K562 (cell line): Measurements from ENCODE around the gene ZNF23. TPM values are rescaled to one million over a fixed set of nuclear protein-coding genes. Genes with fewer than 3 reads are reported as not detected.

ENCODE experiments used
- CREB5 ChIP-seq: fragments of 250-450 bp; sonication (Bioruptor Pico); IDR thresholded peaks from 2 replicates; pipeline ENCODE4 v1.5.0; 2020; ENCODE audit warnings: mild to moderate bottlenecking
- DPF2 ChIP-seq: fragments of 450-650 bp; IDR thresholded peaks from 2 replicates; pipeline ENCODE4 v1.6.1; 2016
- EP300 ChIP-seq: IDR thresholded peaks from 2 replicates; pipeline ENCODE4 v1.6.1; 2012; ENCODE audit warnings: low read length, improper control_type of control experiment
- GMEB1 ChIP-seq: fragments of 250-450 bp; sonication (Bioruptor Pico); IDR thresholded peaks from 2 replicates; pipeline ENCODE4 v1.4.0; 2020; ENCODE audit warnings: mild to moderate bottlenecking
- JUNB ChIP-seq: fragments of 450-650 bp; formaldehyde crosslinking; conservative IDR thresholded peaks from 2 replicates; pipeline ENCODE4 v1.4.0; 2020; ENCODE audit warnings: mild to moderate bottlenecking
- NFE2L1 ChIP-seq: fragments of 450-650 bp; IDR thresholded peaks from 2 replicates; pipeline ENCODE4 v1.6.1; 2016; ENCODE audit warnings: missing genetic modification characterization, low read depth, mild to moderate bottlenecking, missing compliant biosample characterization, moderate library complexity, borderline replicate concordance
- NR2C2 ChIP-seq, 2 experiments: fragments of 200-800 bp in 1 of 2; sonication (Bioruptor generic) in 1 of 2; sonication (generic) in 1 of 2; formaldehyde crosslinking in 1 of 2; IDR thresholded peaks; 2 replicates each; pipeline versions ENCODE4 v1.6.1 to v1.8.0; 2016 to 2022; ENCODE audit warnings: mild to moderate bottlenecking in 1 of 2, missing compliant biosample characterization in 1 of 2, missing genetic modification characterization in 1 of 2, missing genetic modification reagents in 1 of 2
- NR4A1 ChIP-seq, 2 experiments: fragments of 250-450 bp in 1 of 2; fragments of 450-650 bp in 1 of 2; sonication (Bioruptor Pico) in 1 of 2; IDR thresholded peaks; 2 replicates each; pipeline versions ENCODE4 v1.4.0 to v1.6.1; 2016 to 2020; ENCODE audit warnings: mild to moderate bottlenecking in 2 of 2, missing compliant biosample characterization in 1 of 2, missing genetic modification characterization in 1 of 2, moderate library complexity in 1 of 2
- RERE ChIP-seq: sonication (generic); formaldehyde crosslinking; IDR thresholded peaks from 2 replicates; pipeline ENCODE4 v1.8.0; 2023; ENCODE audit warnings: missing genetic modification reagents, mild to moderate bottlenecking, borderline replicate concordance
- TBL1XR1 ChIP-seq, 2 experiments: IDR thresholded peaks; 2 replicates each; pipeline ENCODE4 v1.6.1; 2012; ENCODE audit warnings: improper control_type of control experiment in 2 of 2, low read length in 2 of 2, mild to moderate bottlenecking in 1 of 2
- ZBTB17 ChIP-seq: fragments of 450-650 bp; formaldehyde crosslinking; IDR thresholded peaks from 2 replicates; pipeline ENCODE4 v1.4.0; 2020; ENCODE audit warnings: mild to moderate bottlenecking
- ZNF174 ChIP-seq: fragments of 250-450 bp; sonication (Bioruptor Pico); IDR thresholded peaks from 2 replicates; pipeline ENCODE4 v1.4.0; 2020; ENCODE audit warnings: mild to moderate bottlenecking
- ZNF217 ChIP-seq: sonication (generic); formaldehyde crosslinking; IDR thresholded peaks from 2 replicates; pipeline ENCODE4 v1.8.0; 2022; ENCODE audit warnings: mild to moderate bottlenecking, missing genetic modification reagents
- ZNF79 ChIP-seq: fragments of 250-450 bp; sonication (Bioruptor Pico); IDR thresholded peaks from 2 replicates; pipeline ENCODE4 v1.4.0; 2020; ENCODE audit warnings: low read depth, mild to moderate bottlenecking, moderate library complexity
- ZNF830 ChIP-seq: fragments of 250-450 bp; sonication (Bioruptor Pico); IDR thresholded peaks from 2 replicates; pipeline ENCODE4 v1.5.0; 2021; ENCODE audit warnings: mild to moderate bottlenecking
- polyA plus RNA-seq, 8 experiments: library from polyadenylated mRNA; depleted of rRNA in 4 of 8; stranded (reverse) in 5 of 8; unstranded in 3 of 8; fragments of >200 nt; fragmentation: Nextera tagmentation in 2 of 8; fragmentation: Illumina TruSeq in 1 of 8; extraction: Ambion mirVana in 2 of 8; extraction: Trizol in 1 of 8; gene quantifications; 2 replicates each; pipeline versions ENCODE4 v1.2.1 to v1.2.3, GENCODE V29; 2011 to 2014; ENCODE audit warnings: inconsistent platforms in 1 of 8, missing spikeins in 1 of 8
- total RNA-seq, 7 experiments: library from RNA; depleted of rRNA in 6 of 7; stranded (reverse); fragments of >200 nt in 6 of 7; fragmentation: Illumina TruSeq in 2 of 7; extraction: Trizol in 2 of 7; gene quantifications; 2 replicates each; pipeline versions ENCODE4 v1.2.1 to v1.2.3, GENCODE V29; 2011 to 2021; ENCODE audit warnings: low replicate concordance in 1 of 7
- TF ChIP-seq, protein P1 (sequence below): fragments of 250-450 bp; sonication (Bioruptor Pico); IDR thresholded peaks from 2 replicates; pipeline ENCODE4 v1.4.0; 2020; ENCODE audit warnings: mild to moderate bottlenecking, moderate library complexity

ZNF23 gene
- total and polyA plus RNA-seq, 9 of the 15 experiments (the other 6 are each of a cell fraction or from before 2014, with no cell fraction given) = 4.7 to 13.4 (median 11.2) TPM

DNA sequence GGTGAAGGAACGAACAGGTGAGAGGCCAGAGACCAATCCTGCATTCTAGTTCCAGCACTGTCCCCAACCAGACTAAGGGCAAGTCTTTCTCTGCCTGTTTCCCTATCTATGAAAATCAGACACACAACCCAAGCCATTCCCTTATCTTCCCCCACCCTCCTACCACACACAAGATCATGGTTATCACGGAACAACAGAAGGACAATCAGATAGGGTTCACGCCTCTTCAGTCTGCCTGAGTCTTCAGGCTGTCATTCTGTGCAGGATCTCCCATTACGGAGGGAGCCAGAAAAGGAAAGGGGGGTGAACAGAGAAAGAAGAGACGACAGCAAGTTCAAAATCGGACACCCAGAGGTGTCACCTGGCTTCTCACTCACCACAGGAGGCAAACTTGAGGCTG lies 31.3 kb downstream of the ZNF23 start (continued):
- TF ChIP-seq, protein P1, sequence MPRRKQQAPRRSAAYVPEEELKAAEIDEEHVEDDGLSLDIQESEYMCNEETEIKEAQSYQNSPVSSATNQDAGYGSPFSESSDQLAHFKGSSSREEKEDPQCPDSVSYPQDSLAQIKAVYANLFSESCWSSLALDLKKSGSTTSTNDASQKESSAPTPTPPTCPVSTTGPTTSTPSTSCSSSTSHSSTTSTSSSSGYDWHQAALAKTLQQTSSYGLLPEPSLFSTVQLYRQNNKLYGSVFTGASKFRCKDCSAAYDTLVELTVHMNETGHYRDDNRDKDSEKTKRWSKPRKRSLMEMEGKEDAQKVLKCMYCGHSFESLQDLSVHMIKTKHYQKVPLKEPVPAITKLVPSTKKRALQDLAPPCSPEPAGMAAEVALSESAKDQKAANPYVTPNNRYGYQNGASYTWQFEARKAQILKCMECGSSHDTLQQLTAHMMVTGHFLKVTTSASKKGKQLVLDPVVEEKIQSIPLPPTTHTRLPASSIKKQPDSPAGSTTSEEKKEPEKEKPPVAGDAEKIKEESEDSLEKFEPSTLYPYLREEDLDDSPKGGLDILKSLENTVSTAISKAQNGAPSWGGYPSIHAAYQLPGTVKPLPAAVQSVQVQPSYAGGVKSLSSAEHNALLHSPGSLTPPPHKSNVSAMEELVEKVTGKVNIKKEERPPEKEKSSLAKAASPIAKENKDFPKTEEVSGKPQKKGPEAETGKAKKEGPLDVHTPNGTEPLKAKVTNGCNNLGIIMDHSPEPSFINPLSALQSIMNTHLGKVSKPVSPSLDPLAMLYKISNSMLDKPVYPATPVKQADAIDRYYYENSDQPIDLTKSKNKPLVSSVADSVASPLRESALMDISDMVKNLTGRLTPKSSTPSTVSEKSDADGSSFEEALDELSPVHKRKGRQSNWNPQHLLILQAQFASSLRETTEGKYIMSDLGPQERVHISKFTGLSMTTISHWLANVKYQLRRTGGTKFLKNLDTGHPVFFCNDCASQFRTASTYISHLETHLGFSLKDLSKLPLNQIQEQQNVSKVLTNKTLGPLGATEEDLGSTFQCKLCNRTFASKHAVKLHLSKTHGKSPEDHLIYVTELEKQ (CRISPR knock-in tag) = no peak
- TF ChIP-seq ZNF79 (CRISPR knock-in tag) (no peak), JUNB (CRISPR knock-in tag) (no peak), NFE2L1 (tag) (no peak), DPF2 (peak; percentile 92), RERE (CRISPR knock-in tag) (no peak), CREB5 (CRISPR knock-in tag) (no peak), ZNF830 (CRISPR knock-in tag) (no peak), ZNF174 (CRISPR knock-in tag) (no peak), TBL1XR1 (IDR thresholded peaks at IDR 0.05; ENCODE audit: low read length in 2 of 2) (peak in 1 of 2 experiments; percentile 84; a peak in 2 of 4 replicates), ZNF217 (CRISPR knock-in tag) (no peak), GMEB1 (CRISPR knock-in tag) (peak; percentile 41; the same call in 1 of the 2 replicates), ZBTB17 (CRISPR knock-in tag) (0 out of 2 replicates have a peak, but pooled peaks have one; percentile 45), NR2C2 (CRISPR knock-in tag; IDR thresholded peaks at IDR 0.05) (no peak), NR2C2 (tag; IDR thresholded peaks at IDR 0.05) (peak; percentile 30; the same call in 1 of the 2 replicates), NR4A1 (CRISPR knock-in tag; IDR thresholded peaks at IDR 0.05) (no peak), NR4A1 (tag; IDR thresholded peaks at IDR 0.05) (peak; percentile 69; the same call in 1 of the 2 replicates), EP300 (peak; percentile 93)
